ENCODE measurements around the gene MTHFR. TPM values are rescaled to one million over a fixed set of nuclear protein-coding genes. Genes with fewer than 3 reads are reported as not detected.

Gene MTHFR
- total RNA-seq, 1 donor from 2014 or later: 48.4 TPM

- intact Hi-C loops (cut with DNase I): no loop called here
- H3K4me1 ChIP-seq: no peaks in the 10 kb centered on the region
- no peak overlapping the region for H3K4me3 ChIP-seq
- no peaks in the 10 kb centered on the region for H3K36me3 ChIP-seq
- H3K27ac ChIP-seq: no peak overlapping the region
- no peak for DNase-seq (ENCODE audit: low spot score in 2 of 2)
- TF ChIP-seq CTCF (IDR thresholded peaks at IDR 0.05): no peak
- H3K27me3 ChIP-seq: no peaks in the 10 kb centered on the region
- H3K9me3 ChIP-seq: no peaks in the 10 kb centered on the region
These were observed 31.0 kb downstream of the MTHFR start for GRCh38 chr1:11774753-11775152.

DNA sequence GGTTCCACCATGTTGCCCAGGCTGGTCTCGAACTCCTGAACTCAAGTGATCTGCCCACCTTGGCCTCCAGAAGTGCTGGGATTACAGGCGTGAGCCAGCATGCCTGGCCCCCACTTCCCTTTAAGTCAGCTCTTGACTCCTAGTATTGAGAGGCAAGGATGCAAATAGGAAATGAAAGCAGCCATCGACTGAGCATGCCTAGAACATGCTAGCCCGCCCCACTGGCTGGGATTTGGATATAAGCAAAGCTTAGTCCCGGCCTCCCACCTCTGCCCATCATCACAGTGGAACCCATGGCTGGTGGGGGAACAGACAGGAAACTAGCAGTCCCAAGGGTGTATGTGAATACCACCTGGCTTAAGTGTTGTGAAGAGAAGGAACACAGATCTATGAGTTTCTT, 33.3 kb downstream of the MTHFR start:
- Histone ChIP-seq H3K4me3 (no peak overlapping the region), H3K27ac (no peak overlapping the region), H3K36me3 (no peaks in the 10 kb centered on the region), H3K27me3 (no peaks in the 10 kb centered on the region), H3K4me1 (no peaks in the 10 kb centered on the region), H3K9me3 (no peaks in the 10 kb centered on the region)
- intact Hi-C loops (cut with DNase I): no loop called here
- DNase-seq (ENCODE audit: low spot score in 2 of 2): no peak
- TF ChIP-seq CTCF (IDR thresholded peaks at IDR 0.05): no peak

DNA sequence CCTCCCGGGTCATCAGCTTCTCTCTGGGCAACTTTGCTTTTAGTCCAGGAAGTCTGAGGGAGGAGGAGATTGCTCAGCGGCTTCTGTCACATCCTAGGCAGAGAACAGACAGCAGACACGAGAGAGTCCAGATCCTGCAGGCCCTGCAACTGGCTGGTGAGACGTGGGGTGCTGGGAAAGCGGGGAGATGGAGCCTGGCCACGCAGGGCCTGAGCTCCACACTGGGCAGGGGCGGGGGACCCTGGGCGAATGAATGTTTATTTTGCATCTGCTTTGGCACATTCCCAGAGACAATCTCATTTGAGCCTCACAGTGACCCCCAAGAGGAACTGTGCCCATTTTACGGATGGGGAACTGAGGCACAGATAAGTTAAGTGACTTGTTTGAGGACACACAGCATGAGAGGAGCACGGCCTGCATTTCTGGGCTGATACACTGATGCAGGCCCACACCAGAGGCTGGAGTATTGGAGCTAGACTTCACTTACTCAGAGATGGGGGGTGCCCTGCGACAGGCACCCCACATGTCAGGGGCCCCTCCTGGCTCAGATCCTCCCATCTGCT, 34.2 kb downstream of the MTHFR start:
- Histone ChIP-seq H3K27me3 (no peaks in the 10 kb centered on the region), H3K27ac (no peak overlapping the region), H3K36me3 (no peaks in the 10 kb centered on the region), H3K4me3 (no peak overlapping the region), H3K9me3 (no peaks in the 10 kb centered on the region), H3K4me1 (no peaks in the 10 kb centered on the region)
- intact Hi-C loops (cut with DNase I): no loop called here
- no peak for TF ChIP-seq CTCF (IDR thresholded peaks at IDR 0.05)
- DNase-seq (ENCODE audit: low spot score in 2 of 2): no peak

GRCh38 chr1:11770011-11770410, 35.8 kb downstream of the MTHFR start:
- Histone ChIP-seq H3K36me3 (no peaks in the 10 kb centered on the region), H3K4me1 (no peaks in the 10 kb centered on the region), H3K9me3 (no peaks in the 10 kb centered on the region), H3K27ac (no peak overlapping the region), H3K4me3 (no peak overlapping the region), H3K27me3 (no peaks in the 10 kb centered on the region)
- no peak for DNase-seq (ENCODE audit: low spot score in 2 of 2)
- TF ChIP-seq CTCF (IDR thresholded peaks at IDR 0.05): no peak
- intact Hi-C loops (cut with DNase I): no loop called here

DNA sequence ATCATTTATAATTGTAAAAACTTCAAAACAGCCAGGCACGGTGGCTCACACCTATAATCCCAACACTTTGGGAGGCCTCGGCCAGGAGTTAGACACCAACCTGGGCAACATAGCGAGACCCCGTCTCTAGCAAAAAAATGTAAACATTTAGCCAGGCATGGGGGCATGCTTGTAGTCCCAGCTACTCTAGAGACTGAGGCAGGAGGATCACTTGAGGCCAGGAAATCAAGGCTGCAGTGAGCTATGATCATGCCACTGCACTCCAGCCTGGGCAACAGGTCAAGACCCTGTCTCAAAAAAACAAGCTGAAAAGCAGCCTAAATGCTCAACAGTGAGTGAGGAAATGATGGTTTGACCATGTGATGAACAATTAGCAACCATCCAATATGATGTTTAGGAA, 36.5 kb downstream of the MTHFR start:
- no peaks in the 10 kb centered on the region for H3K9me3 ChIP-seq
- intact Hi-C loops (cut with DNase I): no loop called here
- H3K27me3 ChIP-seq: no peaks in the 10 kb centered on the region
- TF ChIP-seq CTCF (IDR thresholded peaks at IDR 0.05): no peak
- H3K27ac ChIP-seq: no peak overlapping the region
- no peaks in the 10 kb centered on the region for H3K4me1 ChIP-seq
- DNase-seq (ENCODE audit: low spot score in 2 of 2): no peak
- H3K4me3 ChIP-seq: no peak overlapping the region
- no peaks in the 10 kb centered on the region for H3K36me3 ChIP-seq

DNA sequence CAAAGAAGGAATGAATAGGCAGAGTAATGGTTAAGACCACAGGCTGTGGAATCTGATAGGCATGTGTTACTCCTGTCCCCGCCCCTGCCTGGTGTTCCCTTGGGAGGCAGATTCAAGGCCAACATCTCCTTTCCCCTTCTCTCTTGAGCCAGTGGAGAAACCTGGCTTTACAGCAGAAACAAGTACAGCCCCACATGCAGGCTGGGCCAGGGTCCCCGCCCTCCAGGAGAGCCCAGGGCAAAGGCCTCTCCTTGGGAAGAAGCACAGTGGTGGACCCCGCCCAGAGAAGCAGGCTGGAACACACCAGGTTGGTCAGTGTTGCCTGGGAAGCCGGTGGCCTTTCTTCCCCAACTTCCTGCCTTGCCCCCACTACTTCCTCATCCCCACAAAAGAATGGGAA, 36.9 kb downstream of the MTHFR start:
- Histone ChIP-seq H3K27ac (no peak overlapping the region), H3K9me3 (no peaks in the 10 kb centered on the region), H3K4me3 (no peak overlapping the region), H3K27me3 (no peaks in the 10 kb centered on the region), H3K36me3 (no peaks in the 10 kb centered on the region), H3K4me1 (no peaks in the 10 kb centered on the region)
- no peak for TF ChIP-seq CTCF (IDR thresholded peaks at IDR 0.05)
- intact Hi-C loops (cut with DNase I): no loop called here
- DNase-seq (ENCODE audit: low spot score in 2 of 2): no peak

Measured in ascending aorta (tissue), 2 donors.